Kidney tubule cell (primary cell): ENCODE results near the gene JUP.

ENCODE experiments used
- DNase-seq: peaks from one replicate; pipeline ENCODE4 v3.0.0-alpha.2; 2018; ENCODE audit warnings: low spot score

The JUP gene

GRCh38 chr17:41723801-41724475, 62.6 kb downstream of the JUP start:
- no peak for DNase-seq

GRCh38 chr17:41722231-41722630, 64.3 kb downstream of the JUP start:
- no peak for DNase-seq

GRCh38 chr17:41718287-41718645, 68.2 kb downstream of the JUP start:
- DNase-seq: no peak

- peak; percentile 39 for DNase-seq
Measured at GRCh38 chr17:41717408-41718286, 68.9 kb downstream of the JUP start.

GRCh38 chr17:41711669-41712400, 74.7 kb downstream of the JUP start, which contains the start of gene GAST:
GAST (plus strand) TSS chr17:41712331; CDS start chr17:41715437, 3,106 bp downstream.
- no peak for DNase-seq

- peak; percentile 82 for DNase-seq
Measured at GRCh38 chr17:41710472-41711090, 75.9 kb downstream of the JUP start.

- DNase-seq: no peak
Measured at GRCh38 chr17:41707803-41708669, 78.5 kb downstream of the JUP start.

GRCh38 chr17:41705271-41705991, 81.1 kb downstream of the JUP start:
- DNase-seq: peak; percentile 30
